ENCODE measurements around the gene SSH2.
"Not testable (repeated sequence)": the region's sequence is repeated elsewhere in the genome, so short reads cannot be mapped to it uniquely, and the experiment has no call there.

SSH2 gene

GRCh38 chr17:29874358-29874757 is 55.7 kb downstream of the SSH2 start:
- DNase-seq: not testable (repeated sequence)

GRCh38 chr17:29873476-29873875 is 56.6 kb downstream of the SSH2 start:
- no peak for DNase-seq

- no peak for DNase-seq
Measured at GRCh38 chr17:29870836-29871465, 59.1 kb downstream of the SSH2 start.

- no peak for DNase-seq
Measured at GRCh38 chr17:29867643-29868181, 62.3 kb downstream of the SSH2 start.

- DNase-seq: no peak
Measured at GRCh38 chr17:29866746-29867404, 63.2 kb downstream of the SSH2 start.

GRCh38 chr17:29864615-29865014 is 65.4 kb downstream of the SSH2 start:
- no peak for DNase-seq

- not testable (repeated sequence) for DNase-seq
Measured at GRCh38 chr17:29864123-29864522, 65.9 kb downstream of the SSH2 start.

- no peak for DNase-seq
Measured at GRCh38 chr17:29862951-29863350, 67.1 kb downstream of the SSH2 start.

GRCh38 chr17:29862127-29862526 is 67.9 kb downstream of the SSH2 start:
- no peak for DNase-seq

- not testable (repeated sequence) for DNase-seq
Measured at GRCh38 chr17:29859445-29859844, 70.6 kb downstream of the SSH2 start.

GRCh38 chr17:29857823-29858222 is 72.2 kb downstream of the SSH2 start:
- DNase-seq: no peak

- not testable (repeated sequence) for DNase-seq
Measured at GRCh38 chr17:29857105-29857504, 72.9 kb downstream of the SSH2 start.

- DNase-seq: no peak
Measured at GRCh38 chr17:29855686-29856085, 74.3 kb downstream of the SSH2 start.

GRCh38 chr17:29848737-29849136 is 81.3 kb downstream of the SSH2 start:
- no peak for DNase-seq

GRCh38 chr17:29847527-29848400 is 82.3 kb downstream of the SSH2 start:
- DNase-seq: no peak

- DNase-seq: no peak
Measured at GRCh38 chr17:29847118-29847517, 82.9 kb downstream of the SSH2 start.

GRCh38 chr17:29846298-29846697 is 83.7 kb downstream of the SSH2 start:
- DNase-seq: no peak

- DNase-seq: no peak
Measured at GRCh38 chr17:29844339-29845048, 85.5 kb downstream of the SSH2 start.

GRCh38 chr17:29840884-29841283 is 89.1 kb downstream of the SSH2 start:
- DNase-seq: no peak

GRCh38 chr17:29839656-29840055 is 90.4 kb downstream of the SSH2 start:
- no peak for DNase-seq

- DNase-seq: no peak
Measured at GRCh38 chr17:29838961-29839360, 91.1 kb downstream of the SSH2 start.

GRCh38 chr17:29837531-29837930 is 92.5 kb downstream of the SSH2 start:
- no peak for DNase-seq

- no peak for DNase-seq
Measured at GRCh38 chr17:29836643-29837042, 93.4 kb downstream of the SSH2 start.

Measured in activated CD4-positive, alpha-beta T cell treated with anti-CD3 and anti-CD28 coated beads, Interleukin-2, amount 50 U/mL, for 4 hours (primary cell).